CD4-positive, alpha-beta T cell treated with Interleukin-6 at 100 ng/mL for 8 hours (primary cell): ENCODE measurements around the gene CNTD1.

Experiments used
- DNase-seq: peaks from one replicate; pipeline ENCODE4 v3.0.0-alpha.2; 2020; ENCODE audit warnings: mixed read lengths, low spot score

The CNTD1 gene

DNA sequence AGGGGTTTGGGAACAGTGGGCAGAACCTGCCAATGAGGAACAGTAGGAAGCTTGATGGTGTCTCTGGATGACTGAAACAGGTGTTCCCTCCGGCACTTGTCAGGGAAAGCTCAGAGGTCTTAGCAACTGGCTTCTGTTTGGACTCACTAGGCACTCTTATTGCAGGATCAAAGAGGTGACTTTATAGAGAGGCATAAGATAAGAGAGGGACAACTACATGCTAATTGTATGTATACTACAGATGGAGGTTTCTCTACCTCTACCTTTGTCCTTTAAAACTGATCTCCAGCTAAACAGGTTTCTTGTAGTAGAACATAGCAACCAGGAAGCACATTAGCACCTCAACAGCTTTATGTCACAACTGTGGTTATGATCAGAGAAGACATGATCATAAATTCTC is 7.6 kb downstream of the CNTD1 start:
- DNase-seq: no peak

DNA sequence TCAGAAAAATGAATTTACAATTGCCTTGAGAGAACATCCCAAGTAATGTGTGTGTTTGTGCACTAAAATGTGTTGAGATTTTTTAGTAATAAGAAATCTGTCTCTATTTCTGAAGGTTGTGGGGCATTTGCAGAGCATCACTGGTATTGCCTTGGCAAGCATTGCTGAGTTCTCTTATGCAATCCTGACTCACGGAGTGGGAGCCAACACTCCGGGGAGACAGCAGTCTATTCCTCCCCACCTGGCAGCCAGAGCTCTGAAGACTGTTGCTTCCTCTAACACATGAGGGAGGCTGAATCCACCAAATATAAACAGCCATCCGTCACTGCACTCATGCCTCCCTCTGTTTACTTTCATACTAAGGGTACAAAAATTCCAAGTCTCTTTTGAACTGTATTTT is 10.6 kb downstream of the CNTD1 start:
- no peak for DNase-seq

DNA sequence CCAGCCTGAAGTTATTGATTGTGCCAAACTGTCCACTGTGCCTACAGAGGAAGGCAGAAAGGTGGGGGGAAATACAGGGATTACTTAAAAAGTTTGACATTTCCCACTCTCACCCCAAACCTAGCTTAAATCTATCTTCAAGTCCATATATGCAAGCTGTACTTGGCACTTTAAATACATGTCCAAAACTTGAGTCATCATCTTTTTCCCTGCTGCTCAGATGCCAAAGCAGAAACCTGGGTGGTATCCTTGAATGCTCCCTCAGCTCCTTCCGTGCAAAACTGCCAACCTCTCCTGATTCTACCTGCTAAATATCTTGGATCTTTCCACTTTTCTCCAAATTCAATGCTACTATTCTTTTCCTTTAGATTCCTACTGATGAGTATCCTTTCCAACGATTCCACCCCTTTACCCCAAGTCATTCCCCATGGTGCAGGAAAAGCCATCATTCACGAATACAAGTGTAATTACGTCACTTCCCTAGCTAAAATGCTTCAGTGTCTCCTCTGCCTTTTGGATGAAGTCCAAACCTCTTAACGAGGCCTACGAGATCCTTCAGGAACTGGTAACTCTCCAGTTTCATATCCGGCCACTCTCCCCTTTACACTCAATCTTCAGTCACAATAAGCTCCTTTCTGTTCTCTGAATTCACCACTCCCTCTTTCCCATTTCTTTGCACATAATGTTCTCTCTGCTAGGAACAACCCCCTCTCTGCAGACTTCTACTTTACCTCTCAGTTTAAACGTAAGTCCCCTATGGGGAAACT is 16.2 kb downstream of the CNTD1 start:
- DNase-seq: no peak

GRCh38 chr17:42817866-42818265 is 19.2 kb downstream of the CNTD1 start:
- DNase-seq: no peak

DNA sequence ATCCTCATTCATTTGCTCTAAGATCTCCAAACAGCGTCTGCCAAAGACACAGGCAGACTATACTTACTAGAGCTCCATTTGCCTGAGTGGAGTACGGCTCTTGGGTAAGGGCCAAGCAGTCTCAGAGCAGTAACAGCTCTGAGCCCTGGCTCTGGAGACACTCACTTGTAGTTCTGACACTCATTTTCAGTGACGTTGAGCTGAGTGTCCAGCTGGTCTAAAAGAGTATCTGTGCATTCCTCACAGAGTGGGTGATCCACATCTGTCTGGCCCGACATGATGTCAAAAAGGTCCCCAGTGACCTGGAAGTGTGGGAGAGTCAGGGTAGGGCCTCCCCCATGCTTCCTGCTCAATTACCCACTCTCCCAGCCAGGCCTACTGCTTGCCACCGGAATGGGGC is 19.7 kb downstream of the CNTD1 start:
- no peak for DNase-seq

DNA sequence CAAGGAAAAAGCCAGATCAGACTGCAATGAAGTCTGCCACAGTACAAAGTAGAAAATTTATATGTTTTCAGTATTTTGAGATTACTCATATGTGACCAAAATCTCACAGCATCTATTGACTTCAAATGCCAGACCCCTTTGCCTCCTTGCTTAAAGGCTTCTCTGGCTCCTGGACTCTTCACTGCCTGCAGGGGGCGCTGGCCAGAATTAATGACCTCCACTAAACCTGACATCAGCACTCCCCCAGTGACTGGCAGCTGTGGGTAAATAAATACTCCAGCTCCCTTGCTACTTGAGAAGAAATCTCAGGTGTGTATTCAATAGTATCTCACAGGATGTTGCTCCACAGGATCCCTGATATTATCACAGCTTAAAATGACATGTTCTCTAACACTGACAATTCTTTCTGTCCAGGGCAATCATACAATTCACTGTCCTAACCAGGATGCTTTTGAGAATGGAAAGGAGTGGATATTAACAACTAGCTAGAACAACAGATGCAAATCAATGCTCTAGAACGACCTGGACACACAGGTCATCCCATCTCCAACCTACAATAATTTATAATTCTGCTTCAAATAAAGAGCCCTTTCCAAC is 21.4 kb downstream of the CNTD1 start:
- peak; percentile 50 for DNase-seq

GRCh38 chr17:42821176-42821575 is 22.5 kb downstream of the CNTD1 start:
- no peak for DNase-seq

DNA sequence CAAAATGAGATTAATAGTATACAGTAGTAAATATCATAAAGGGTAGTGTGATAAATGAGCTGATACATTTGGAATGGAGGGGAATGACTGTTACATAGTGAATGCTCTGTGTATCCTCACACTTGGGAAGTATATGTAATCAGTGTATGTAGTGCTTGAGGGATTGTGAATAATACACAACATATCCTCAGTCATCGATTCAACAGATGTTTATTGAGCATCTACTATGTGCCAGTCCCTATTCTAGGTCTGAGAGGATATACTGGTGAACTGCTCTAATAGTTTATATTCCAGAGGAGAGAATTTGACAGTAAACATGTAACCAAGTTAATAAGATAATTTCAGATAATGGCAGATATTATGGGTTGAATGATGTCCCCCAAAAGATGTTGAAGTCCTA is 28.8 kb downstream of the CNTD1 start:
- DNase-seq: no peak

DNA sequence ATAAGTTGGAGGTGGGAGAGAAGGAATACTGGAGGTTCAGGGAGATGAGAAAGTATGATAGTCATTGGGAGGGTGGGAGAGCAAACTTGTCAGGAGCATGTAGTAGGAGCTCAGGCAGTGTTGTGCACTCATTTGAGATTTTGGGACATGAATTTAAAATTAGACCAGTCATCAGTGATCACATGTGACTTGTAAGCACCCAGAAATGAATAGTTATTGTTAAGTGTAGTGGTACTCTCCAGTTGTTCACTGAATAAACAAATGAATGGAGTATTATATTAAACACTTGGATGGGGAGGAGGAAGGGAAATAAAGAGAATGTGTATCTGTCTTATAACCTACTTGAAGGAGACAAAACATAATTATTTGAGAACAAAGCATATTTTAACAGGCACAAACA is 32.3 kb downstream of the CNTD1 start:
- DNase-seq: no peak

GRCh38 chr17:42832213-42832933 is 33.7 kb downstream of the CNTD1 start:
- no peak for DNase-seq

GRCh38 chr17:42832934-42833766 is 34.5 kb downstream of the CNTD1 start, which contains the start of gene PSME3:
Gene PSME3 (plus strand): TSS chr17:42833397. CDS start chr17:42833632, 235 bp downstream.
- peak; percentile 83 for DNase-seq

- DNase-seq: no peak
These were observed 35.2 kb downstream of the CNTD1 start for GRCh38 chr17:42833767-42834422.

GRCh38 chr17:42835732-42836131 is 37.1 kb downstream of the CNTD1 start:
- DNase-seq: no peak

- no peak for DNase-seq
These were observed 43.5 kb downstream of the CNTD1 start for GRCh38 chr17:42841975-42842685.

DNA sequence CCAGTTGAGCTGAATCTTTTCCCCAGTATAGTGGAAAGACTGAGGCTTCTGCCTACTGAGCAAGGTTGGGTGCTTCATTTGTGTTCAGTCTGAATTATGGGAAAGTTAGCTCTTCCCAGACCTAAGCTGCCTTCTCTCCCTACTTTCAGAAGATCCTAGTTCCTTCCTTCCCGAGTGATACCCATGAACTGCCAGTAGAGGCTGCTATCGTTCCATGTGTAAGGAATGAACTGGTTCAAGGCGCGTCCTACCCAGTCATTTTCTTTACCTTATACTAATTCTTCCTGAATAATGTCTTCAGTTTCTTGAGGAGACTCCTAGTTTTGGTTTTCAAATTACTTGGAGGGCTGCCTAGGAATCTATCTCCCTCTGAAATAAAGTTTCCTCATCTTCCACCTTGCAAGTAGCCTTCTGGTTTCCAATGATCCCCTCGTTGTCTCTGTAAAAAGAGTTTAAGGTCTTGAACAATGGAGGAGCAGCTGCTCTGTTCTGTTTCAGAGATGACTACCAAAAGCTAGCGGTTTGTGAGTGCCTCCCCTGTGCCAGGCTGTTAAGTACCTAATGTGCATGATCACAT is 44.8 kb downstream of the CNTD1 start:
- peak; percentile 8 for DNase-seq

- no peak for DNase-seq
These were observed 45.6 kb downstream of the CNTD1 start, which contains the start of gene AOC2 for GRCh38 chr17:42844271-42844670. Gene AOC2 (plus strand): TSS chr17:42844580. CDS start chr17:42844627, 47 bp downstream.

- no peak for DNase-seq
These were observed 46.3 kb downstream of the CNTD1 start for GRCh38 chr17:42844761-42845555.

GRCh38 chr17:42845556-42845917 is 46.9 kb downstream of the CNTD1 start:
- DNase-seq: no peak

GRCh38 chr17:42845918-42846593 is 47.4 kb downstream of the CNTD1 start:
- no peak for DNase-seq
